H1 (cell line): Measurements from ENCODE around the gene PDP2. TPM values are rescaled to one million over a fixed set of nuclear protein-coding genes. Genes with fewer than 3 reads are reported as not detected.

Experiments used
- CHD2 ChIP-seq: IDR thresholded peaks from 2 replicates; pipeline ENCODE4 v1.6.1; 2012; ENCODE audit warnings: low read length, improper control_type of control experiment
- FOSL1 ChIP-seq: IDR thresholded peaks from 2 replicates; pipeline ENCODE4 v1.6.1; 2011; ENCODE audit warnings: mild to moderate bottlenecking, low read depth, low read length, moderate library complexity; ENCODE audit not compliant: insufficient read depth
- KDM1A ChIP-seq: fragments of 200-600, 300-600 bp; sonication (generic); IDR thresholded peaks from 2 replicates; pipeline ENCODE4 v1.7.1; 2016; ENCODE audit warnings: mild to moderate bottlenecking, low read length, borderline replicate concordance
- KDM4A ChIP-seq: IDR thresholded peaks from one replicate; pipeline ENCODE4 v1.7.1; 2012; ENCODE audit warnings: low read depth, mild to moderate bottlenecking, moderate library complexity, low read length, inconsistent platforms; ENCODE audit not compliant: severe bottlenecking
- NRF1 ChIP-seq: IDR thresholded peaks from 2 replicates; pipeline ENCODE4 v1.6.1; 2011; ENCODE audit warnings: mild to moderate bottlenecking, low read depth, low read length, improper control_type of control experiment
- POLR2A ChIP-seq, 2 experiments: IDR thresholded peaks; 1 replicate in 1 of 2; 2 replicates in 1 of 2; pipeline ENCODE4 v1.6.1; 2011; ENCODE audit warnings: low read depth in 2 of 2, low read length in 2 of 2, mild to moderate bottlenecking in 2 of 2; ENCODE audit errors: control extremely low read depth in 1 of 2
- SP4 ChIP-seq: IDR thresholded peaks from 2 replicates; pipeline ENCODE4 v1.6.1; 2012; ENCODE audit warnings: low read length, inconsistent platforms
- polyA plus RNA-seq, 7 experiments: library from polyadenylated mRNA; depleted of rRNA in 3 of 7; stranded (reverse) in 5 of 7; unstranded in 2 of 7; fragments of >200 nt in 5 of 7; fragments of 200-250 nt in 2 of 7; gene quantifications; 1 replicate in 5 of 7; 2 replicates in 1 of 7; 4 replicates in 1 of 7; pipeline versions ENCODE4 v1.2.1 to v1.2.3, GENCODE V29; 2011 to 2013; ENCODE audit warnings: missing spikeins in 2 of 7, mixed read lengths in 2 of 7
- total RNA-seq: library from RNA; stranded (reverse); fragmentation: NEBNext Ultra II Directional; extraction: Animal tissue kit (Norgen Biotek cat#: 25700); gene quantifications from 2 replicates; pipeline ENCODE4 v1.2.1, GENCODE V29; 2021

Gene PDP2
- total and polyA plus RNA-seq, 2 of the 8 experiments (the other 6 are each of a cell fraction or from before 2014, with no cell fraction given) = 11.7 to 36.5 TPM

GRCh38 chr16:66853261-66854139, 26.8 kb upstream of the PDP2 start (continued):
- TF ChIP-seq POLR2A (IDR thresholded peaks at IDR 0.05; ENCODE audit: control extremely low read depth in 1 of 2, low read depth in 2 of 2, low read length in 2 of 2) (no peak), CHD2 (no peak), NRF1 (no peak), KDM1A (no peak), SP4 (no peak), FOSL1 (no peak), KDM4A (no peak)
- TF ChIP-seq, all 59 proteins: peak for 0
